ENCODE measurements around the gene ERC2.
"Not testable (repeated sequence)": the region's sequence is repeated elsewhere in the genome, so short reads cannot be mapped to it uniquely, and the experiment has no call there.

Gene ERC2

GRCh38 chr3:56052188-56052587 is 416.1 kb downstream of the ERC2 start:
- DNase-seq = no peak

GRCh38 chr3:56051052-56051451 is 417.2 kb downstream of the ERC2 start:
- DNase-seq = no peak

- no peak for DNase-seq
Observed at GRCh38 chr3:56048946-56049345, 419.3 kb downstream of the ERC2 start.

GRCh38 chr3:56048331-56048730 is 419.9 kb downstream of the ERC2 start:
- no peak for DNase-seq

DNA sequence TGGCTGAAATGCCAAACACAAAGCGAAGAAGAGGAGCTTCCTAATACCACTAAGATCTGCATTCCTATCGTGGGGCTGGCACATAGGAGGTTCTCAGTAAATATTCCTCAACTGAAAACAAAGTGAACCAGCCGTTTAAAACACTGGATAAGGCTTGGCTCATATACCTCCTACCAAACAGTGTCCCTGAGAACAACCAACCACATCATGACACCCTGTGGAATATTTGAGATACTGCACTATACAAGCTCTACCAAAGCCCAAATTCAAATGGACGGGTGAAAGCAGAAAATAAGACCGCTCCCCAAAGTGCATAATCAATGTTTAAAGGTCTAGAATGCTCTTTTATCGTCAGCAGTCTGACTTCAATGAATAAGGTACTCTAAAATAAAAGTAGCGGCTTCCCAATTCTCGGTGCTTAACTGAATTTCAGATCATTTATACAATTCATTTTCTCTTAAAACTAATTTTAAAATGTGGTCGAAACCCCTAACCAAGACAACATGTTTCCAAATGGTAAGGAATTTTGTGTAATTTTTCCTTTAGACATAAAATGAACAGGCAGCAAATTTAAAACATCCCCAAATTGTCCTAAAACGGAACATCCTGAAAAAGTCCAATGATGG is 425.8 kb downstream of the ERC2 start:
- DNase-seq = no peak

DNA sequence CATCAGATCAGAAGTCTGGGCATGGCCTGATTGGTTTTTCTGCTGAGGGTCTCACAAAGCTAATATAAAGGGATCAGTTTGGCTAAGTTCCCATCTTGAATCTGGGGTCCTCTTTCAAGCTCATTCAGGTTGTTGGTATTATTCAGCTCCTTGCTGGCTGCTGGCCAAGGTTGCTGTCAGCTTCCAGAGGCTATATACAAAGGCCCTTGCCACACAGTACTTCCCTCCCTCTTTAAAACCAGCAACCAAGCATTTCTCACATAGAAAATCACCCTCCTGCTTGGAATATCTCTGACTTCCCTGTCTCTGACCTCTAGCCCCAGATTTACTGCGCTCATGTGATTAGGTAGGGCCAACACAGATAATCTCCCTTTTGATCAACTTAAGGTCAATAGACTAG is 442.9 kb downstream of the ERC2 start:
- DNase-seq = no peak

DNA sequence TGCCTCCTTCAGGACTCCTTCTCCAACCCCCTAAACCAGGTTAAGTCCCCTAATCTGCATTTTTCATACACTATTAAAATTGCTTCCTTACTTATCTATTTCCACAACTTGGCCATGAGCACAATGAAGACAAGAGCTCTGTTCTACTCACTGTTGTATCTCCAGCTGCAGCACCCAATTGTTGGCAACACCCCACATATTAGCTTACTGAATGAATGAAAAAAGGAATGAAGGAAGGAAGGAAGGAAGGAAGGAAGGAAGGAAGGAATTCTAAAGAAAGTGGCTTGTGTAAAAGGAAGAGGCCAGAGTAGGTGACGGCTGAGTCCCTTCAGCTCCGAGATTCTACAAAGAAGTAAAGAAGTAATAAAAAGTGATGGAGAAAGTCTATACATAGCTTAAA is 444.7 kb downstream of the ERC2 start:
- DNase-seq = no peak

DNA sequence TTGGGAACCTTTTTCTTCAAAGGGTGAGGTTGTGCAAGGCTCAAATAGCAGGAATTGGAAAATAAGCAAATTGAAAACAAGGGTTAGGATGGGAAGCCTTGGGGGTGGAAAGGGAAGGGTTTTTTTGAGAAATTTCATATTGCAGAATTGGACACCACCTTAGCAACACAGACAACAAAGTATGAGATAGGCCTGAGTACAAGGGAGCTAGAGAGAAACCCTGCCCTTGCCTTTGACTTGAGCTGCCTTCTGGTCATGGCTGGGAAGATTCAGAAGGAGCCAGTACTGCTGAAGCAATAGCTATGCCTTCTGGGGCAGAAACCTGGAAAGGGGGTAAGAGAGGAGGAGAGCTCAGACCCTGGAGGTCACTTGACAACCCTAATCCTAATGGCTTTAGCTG is 445.6 kb downstream of the ERC2 start:
- no peak for DNase-seq

DNA sequence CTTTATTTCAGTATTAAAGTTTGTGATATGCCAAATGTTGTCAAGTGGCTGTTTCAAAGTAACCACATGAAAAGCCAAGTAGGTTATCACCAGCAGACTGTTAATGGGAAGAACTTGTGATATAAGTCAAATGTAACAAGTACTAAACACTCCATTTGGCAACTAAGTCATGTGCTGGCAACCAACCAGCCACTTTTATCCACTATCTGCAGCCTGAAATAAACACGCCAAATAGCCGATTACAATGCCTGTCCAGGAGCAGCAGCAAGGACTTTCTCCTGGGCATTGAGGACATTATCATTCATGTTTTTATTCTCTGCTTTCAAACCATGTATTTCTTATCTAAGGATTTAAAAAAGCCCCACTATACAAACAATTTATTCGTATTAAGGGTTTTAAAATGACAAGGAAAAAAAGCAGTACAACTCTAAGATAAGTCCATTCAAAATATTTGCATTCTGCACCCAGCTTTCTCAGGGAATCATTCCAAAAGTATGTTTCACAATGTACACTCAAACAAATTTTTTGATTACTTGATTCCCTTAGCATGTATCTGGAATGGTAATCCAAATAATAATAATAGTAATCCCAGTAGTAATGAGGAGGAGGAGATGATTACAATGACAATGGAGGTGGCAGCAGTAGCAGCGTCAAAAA is 448.6 kb downstream of the ERC2 start:
- no peak for DNase-seq

DNA sequence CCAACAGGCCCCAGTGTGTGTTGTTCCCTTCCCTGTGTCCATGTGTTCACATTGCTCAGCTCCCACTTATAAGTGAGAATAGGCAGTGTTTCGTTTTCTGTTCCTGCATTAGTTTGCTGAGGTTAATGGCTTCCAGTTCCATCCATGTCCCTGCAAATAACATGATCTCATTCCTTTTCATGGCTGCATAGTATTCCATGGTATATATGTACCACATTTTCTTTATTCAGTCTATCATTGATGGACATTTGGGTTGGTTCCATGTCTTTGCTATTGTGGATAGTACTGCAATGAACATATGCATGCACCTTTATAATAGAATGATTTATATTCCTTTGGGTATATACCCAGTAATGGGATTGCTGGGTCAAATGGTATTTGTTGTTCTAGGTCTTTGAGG is 452.9 kb downstream of the ERC2 start:
- not testable (repeated sequence) for DNase-seq

GRCh38 chr3:56012721-56013120 is 455.5 kb downstream of the ERC2 start:
- DNase-seq = no peak

DNA sequence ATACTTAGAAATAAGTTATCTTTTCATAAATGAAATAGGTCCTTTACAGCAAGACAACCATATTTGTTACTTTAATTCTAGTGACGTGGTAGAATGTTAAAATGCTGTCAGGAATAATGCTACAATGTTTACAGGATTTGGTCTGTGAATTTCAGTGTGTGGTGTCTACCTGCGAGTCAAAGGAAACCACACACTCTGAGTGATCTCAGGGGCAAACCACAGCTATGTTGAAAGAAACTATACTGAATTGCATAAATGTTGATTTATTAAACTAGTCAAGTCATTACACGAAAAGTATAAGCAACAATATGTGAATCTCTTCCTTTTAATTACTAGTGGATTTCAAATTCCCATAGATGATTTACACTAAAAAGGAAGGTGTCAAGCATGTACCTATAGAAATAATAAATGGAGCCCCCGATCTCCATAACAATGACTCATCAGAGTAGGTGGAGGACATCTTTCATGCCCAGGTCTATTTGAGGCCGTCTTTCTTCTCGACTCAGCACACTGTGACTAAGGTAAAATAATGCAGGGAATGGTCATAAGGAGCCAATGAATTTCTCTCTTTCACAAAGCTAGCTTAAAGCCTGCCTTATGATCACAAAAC is 463.0 kb downstream of the ERC2 start:
- DNase-seq = no peak

DNA sequence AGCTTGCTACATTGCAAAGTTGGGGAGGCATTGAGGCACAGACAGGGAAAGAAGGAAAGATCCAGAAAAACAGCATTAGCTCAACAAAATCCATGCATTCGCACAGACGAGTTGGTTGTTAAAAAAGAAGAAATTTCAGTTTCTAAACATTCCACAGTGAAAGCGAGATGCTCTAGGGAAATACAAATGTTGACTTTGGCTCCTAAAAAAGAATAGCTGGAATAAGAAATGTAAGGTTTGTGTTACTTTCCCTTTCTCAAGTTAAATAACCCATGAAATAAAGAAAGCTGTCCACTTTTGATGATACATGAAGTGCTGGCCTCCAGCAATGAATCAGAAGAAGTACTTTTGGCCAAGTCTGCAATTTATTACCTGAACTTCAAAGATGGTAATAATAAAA is 465.1 kb downstream of the ERC2 start:
- DNase-seq = no peak

GRCh38 chr3:56001991-56002390 is 466.3 kb downstream of the ERC2 start:
- no peak for DNase-seq

- no peak for DNase-seq
Observed at GRCh38 chr3:56001537-56001936, 466.7 kb downstream of the ERC2 start.

GRCh38 chr3:55989366-55989765 is 478.9 kb downstream of the ERC2 start:
- DNase-seq = no peak

DNA sequence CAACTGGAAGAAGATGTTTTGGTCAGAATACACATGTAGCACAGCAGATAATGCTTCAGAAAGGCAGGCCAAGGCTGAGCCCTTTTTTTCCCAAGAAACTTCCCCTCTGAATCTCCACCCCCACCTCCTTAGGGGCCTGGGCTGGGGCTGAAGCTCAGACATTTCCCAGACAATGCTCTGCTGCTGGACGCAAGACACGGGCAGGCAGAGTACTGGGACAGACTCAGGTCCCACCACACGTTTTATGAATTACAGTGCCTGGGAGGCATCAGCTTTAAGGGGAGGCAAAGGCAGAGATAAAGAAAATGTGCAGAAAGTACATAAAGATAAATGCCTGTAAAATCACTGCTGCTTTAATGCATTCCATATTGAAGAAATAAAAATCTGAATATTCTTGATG is 479.4 kb downstream of the ERC2 start:
- DNase-seq = no peak

DNA sequence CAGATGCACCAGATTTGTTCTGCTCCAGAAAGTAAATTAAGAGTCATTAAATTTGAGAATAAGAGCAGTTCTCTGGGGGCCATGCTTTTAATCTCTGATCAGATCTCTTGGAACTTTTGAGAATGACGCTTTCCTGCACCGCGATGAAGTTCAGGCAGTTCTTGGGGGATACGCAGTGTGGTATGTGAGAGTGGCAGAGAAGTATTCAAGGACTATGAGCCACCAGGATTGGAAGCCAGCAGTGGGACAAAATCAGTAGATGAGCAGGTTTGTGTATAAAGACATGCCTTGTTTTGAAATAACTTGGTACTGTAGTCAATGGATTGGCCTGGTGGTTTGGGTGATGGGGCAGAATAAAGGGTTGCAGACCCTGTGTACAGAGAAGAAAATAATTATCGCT is 483.6 kb downstream of the ERC2 start:
- DNase-seq = no peak

GRCh38 chr3:55978953-55979352 is 489.3 kb downstream of the ERC2 start:
- DNase-seq = no peak

GRCh38 chr3:55974421-55975165 is 493.7 kb downstream of the ERC2 start:
- DNase-seq = no peak

DNA sequence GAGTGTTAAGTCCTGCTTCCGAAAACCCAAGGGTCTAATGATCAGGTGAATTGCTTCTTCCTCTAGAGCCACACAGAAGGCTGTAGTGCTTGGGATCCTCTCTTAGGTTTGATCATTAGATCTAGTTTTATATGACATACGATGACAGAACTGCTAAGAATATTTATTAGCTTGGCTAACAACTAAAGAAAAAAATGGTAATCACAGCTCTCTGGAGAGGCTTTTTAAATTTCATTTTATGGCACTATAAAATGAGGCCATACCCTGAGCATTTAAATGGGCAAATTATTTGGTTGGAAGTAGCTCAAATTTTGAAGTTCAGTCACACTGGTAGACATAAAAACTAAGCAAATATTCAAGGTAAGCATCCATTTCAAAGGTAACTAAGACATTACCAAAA is 498.6 kb downstream of the ERC2 start:
- no peak for DNase-seq

DNA sequence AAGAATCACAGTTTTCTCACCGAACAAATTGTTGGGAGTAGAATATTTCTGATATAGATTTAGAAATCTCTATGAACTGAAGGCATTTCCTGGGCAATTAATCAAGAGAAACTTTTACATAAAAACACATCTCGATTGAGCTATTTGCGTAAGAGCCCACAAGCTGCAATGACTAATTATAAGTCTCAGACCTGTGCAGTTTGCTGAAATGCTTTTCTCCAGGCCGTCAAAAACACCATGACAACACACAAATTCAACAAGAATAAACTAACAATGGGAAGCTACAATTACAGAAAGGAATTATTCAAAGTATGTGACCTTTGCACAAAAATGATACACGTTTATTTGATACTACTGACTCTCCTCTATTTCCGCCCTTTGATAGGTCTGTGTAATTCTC is 499.9 kb downstream of the ERC2 start:
- DNase-seq = no peak

DNA sequence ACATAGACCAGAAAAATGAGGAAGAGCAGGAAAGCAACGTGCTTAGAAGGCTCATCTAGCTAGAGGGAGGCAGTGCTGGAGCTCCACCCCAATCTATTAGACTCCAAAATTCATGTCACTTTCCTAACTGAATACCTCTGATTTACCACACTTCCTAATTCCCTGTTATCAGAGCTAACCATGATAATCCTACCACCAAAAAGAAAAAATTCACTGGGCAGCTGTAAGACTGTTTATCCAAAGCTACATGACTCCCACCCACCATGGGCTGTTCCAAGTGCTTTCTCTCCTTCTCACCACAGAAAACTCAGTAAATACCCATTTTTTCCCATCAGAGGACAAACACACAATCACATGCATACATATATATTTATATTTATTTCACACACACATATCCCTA is 501.7 kb downstream of the ERC2 start:
- no peak for DNase-seq

DNA sequence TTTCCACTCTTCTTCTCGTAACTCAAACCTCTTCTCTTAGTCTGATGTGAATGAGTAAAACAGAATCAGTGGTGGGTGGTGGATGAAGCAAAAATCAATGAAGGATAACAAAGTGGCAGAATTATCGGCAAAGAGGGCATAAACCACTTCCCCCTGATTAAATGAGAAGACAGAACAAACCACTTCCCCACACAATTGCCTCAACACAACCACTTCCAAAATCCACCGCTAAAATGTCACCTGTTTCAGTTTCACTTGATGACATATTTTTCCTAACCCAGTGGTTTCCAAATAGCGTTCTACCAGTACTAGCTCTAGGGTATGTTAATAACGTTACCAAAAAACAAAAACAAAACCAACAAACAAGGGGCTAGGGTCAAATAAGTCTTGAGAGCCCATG is 502.5 kb downstream of the ERC2 start:
- no peak for DNase-seq
